SK-N-SH (cell line): ENCODE data around the gene COMMD7. TPM values are rescaled to one million over a fixed set of nuclear protein-coding genes. Genes with fewer than 3 reads are reported as not detected.
"Not testable (repeated sequence)": the region's sequence is repeated elsewhere in the genome, so short reads cannot be mapped to it uniquely, and the experiment has no call there.

Source experiments
- CTCF ChIA-PET: fragments of 300-600, 350-600 bp; formaldehyde crosslinking; extraction: SDS; loops from one replicate; lab custom pipeline; 2021; lab: Yijun Ruan, JAX
- POLR2A ChIA-PET: fragments of 350-600 bp; sonication (Branson Sonifier 250); formaldehyde crosslinking; extraction: SDS; loops from one replicate; lab custom pipeline; 2020; ENCODE audit warnings: antibody characterized with exemption, inconsistent platforms; lab: Yijun Ruan, JAX
- DNase-seq: peaks from one replicate; pipeline ENCODE4 v3.0.0; 2012
- H2AFZ ChIP-seq: fragments of 200-600 bp; sonication (generic); 2 replicates; pipeline ENCODE4 v1.8.1; 2016; ENCODE audit warnings: antibody characterized with exemption, mild to moderate bottlenecking, low read depth
- H3F3A ChIP-seq: fragments of 200-600 bp; sonication (generic); replicated peaks from 2 replicates; pipeline ENCODE3; 2016; ENCODE audit warnings: antibody characterized with exemption, mild to moderate bottlenecking; ENCODE audit not compliant: insufficient read depth
- H3K27ac ChIP-seq, 2 experiments: fragments of 200-500 bp in 1 of 2; fragments of 200-600 bp in 1 of 2; sonication (Bioruptor generic) in 1 of 2; sonication (generic), shearing (Covaris generic) in 1 of 2; 2 replicates each; pipeline versions ENCODE4 v1.5.1 to v1.6.1; 2014 to 2016; ENCODE audit warnings: low read depth in 2 of 2, inconsistent platforms in 1 of 2, low read length in 1 of 2, mild to moderate bottlenecking in 1 of 2, mixed read lengths in 1 of 2
- H3K27me3 ChIP-seq: fragments of 200-600 bp; sonication (generic), shearing (Covaris generic); 2 replicates; pipeline ENCODE4 v1.6.1; 2016; ENCODE audit warnings: mixed run types; ENCODE audit not compliant: insufficient read depth
- H3K36me3 ChIP-seq, 2 experiments: fragments of 200-500 bp in 1 of 2; fragments of 200-600 bp in 1 of 2; sonication (Bioruptor generic) in 1 of 2; sonication (generic) in 1 of 2; replicated peaks in 1 of 2; 2 replicates each; pipeline versions ENCODE3 to v1.5.1; 2014 to 2016; ENCODE audit warnings: low read length in 1 of 2, mild to moderate bottlenecking in 1 of 2; ENCODE audit not compliant: insufficient read depth in 2 of 2, control insufficient read depth in 1 of 2
- H3K4me1 ChIP-seq, 2 experiments: fragments of 200-500 bp in 1 of 2; fragments of 200-600 bp in 1 of 2; sonication (Bioruptor generic) in 1 of 2; sonication (generic), shearing (Covaris generic) in 1 of 2; 2 replicates each; pipeline versions ENCODE4 v1.5.1 to v1.6.1; 2014 to 2016; ENCODE audit warnings: low read depth in 1 of 2, low read length in 1 of 2, mixed run types in 1 of 2; ENCODE audit not compliant: insufficient read depth in 2 of 2, control insufficient read depth in 1 of 2
- H3K4me2 ChIP-seq: fragments of 200-600 bp; sonication (generic), shearing (Covaris generic); 2 replicates; pipeline ENCODE4 v1.6.1; 2017; ENCODE audit warnings: mixed run types
- H3K4me3 ChIP-seq, 2 experiments: fragments of 200-500 bp in 1 of 2; fragments of 200-600 bp in 1 of 2; sonication (Bioruptor generic) in 1 of 2; sonication (generic), shearing (Covaris generic) in 1 of 2; 2 replicates each; pipeline versions ENCODE4 v1.5.1 to v1.8.1; 2014 to 2016; ENCODE audit warnings: low read depth in 2 of 2, inconsistent platforms in 1 of 2, low read length in 1 of 2, mild to moderate bottlenecking in 1 of 2, mixed read lengths in 1 of 2, moderate library complexity in 1 of 2
- H3K79me2 ChIP-seq: fragments of 200-600 bp; sonication (generic); 2 replicates; pipeline ENCODE4 v1.8.1; 2017; ENCODE audit warnings: mild to moderate bottlenecking; ENCODE audit not compliant: insufficient read depth
- H3K9ac ChIP-seq: fragments of 200-600 bp; sonication (generic); 2 replicates; pipeline ENCODE4 v1.6.1; 2017; ENCODE audit warnings: mixed run types
- H3K9me2 ChIP-seq: fragments of 200-600 bp; sonication (generic); 2 replicates; pipeline ENCODE4 v1.6.1; 2017; ENCODE audit warnings: mixed run types
- H3K9me3 ChIP-seq: fragments of 200-600 bp; sonication (generic); 2 replicates; pipeline ENCODE4 v1.6.1; 2017; ENCODE audit warnings: mixed run types, mild to moderate bottlenecking, moderate library complexity
- H4K20me1 ChIP-seq: fragments of 200-600 bp; sonication (generic); 2 replicates; pipeline ENCODE4 v1.6.1; 2017; ENCODE audit warnings: mild to moderate bottlenecking, mixed run types; ENCODE audit not compliant: insufficient read depth
- CHD2 ChIP-seq: fragments of 150-350 bp; IDR thresholded peaks from 2 replicates; pipeline ENCODE4 v1.6.1; 2018; ENCODE audit warnings: low read length; ENCODE audit not compliant: partially characterized antibody
- ELF1 ChIP-seq: IDR thresholded peaks from 2 replicates; pipeline ENCODE4 v1.4.0; 2012
- EZH2phosphoT487 ChIP-seq: fragments of 200-600 bp; sonication (generic); IDR thresholded peaks from 2 replicates; pipeline ENCODE4 v1.6.1; 2017; ENCODE audit warnings: low read depth, mixed run types, mild to moderate bottlenecking, antibody characterized with exemption, moderate library complexity, borderline replicate concordance
- FOSL2 ChIP-seq: IDR thresholded peaks from 2 replicates; pipeline ENCODE4 v1.4.0; 2012; ENCODE audit warnings: low read depth, mild to moderate bottlenecking, moderate library complexity, borderline replicate concordance
- FOXJ3 ChIP-seq: sonication (generic); formaldehyde crosslinking; IDR thresholded peaks from 2 replicates; pipeline ENCODE4 v1.5.1; 2020; ENCODE audit warnings: mild to moderate bottlenecking, missing genetic modification reagents
- FOXM1 ChIP-seq: IDR thresholded peaks from 2 replicates; pipeline ENCODE4 v1.4.0; 2012; ENCODE audit warnings: low read depth, mild to moderate bottlenecking
- MEF2A ChIP-seq: IDR thresholded peaks from 2 replicates; pipeline ENCODE4 v1.4.0; 2012; ENCODE audit warnings: low read depth, borderline replicate concordance
- POLR2AphosphoS5 ChIP-seq: IDR thresholded peaks from 2 replicates; pipeline ENCODE4 v1.6.1; 2012; ENCODE audit warnings: low read depth, low read length
- RCOR1 ChIP-seq: fragments of 150-350 bp; IDR thresholded peaks from 2 replicates; pipeline ENCODE4 v1.6.1; 2017; ENCODE audit warnings: antibody characterized with exemption, low read length
- RXRA ChIP-seq: IDR thresholded peaks from 2 replicates; pipeline ENCODE4 v1.4.0; 2012; ENCODE audit warnings: low read depth, mild to moderate bottlenecking, borderline replicate concordance
- SIN3A ChIP-seq: IDR thresholded peaks from 2 replicates; pipeline ENCODE4 v1.6.1; 2012; ENCODE audit warnings: low read depth, mild to moderate bottlenecking, low read length, moderate library complexity, borderline replicate concordance
- TAF1 ChIP-seq: IDR thresholded peaks from 2 replicates; pipeline ENCODE4 v1.6.1; 2012; ENCODE audit warnings: low read depth, mild to moderate bottlenecking, low read length, moderate library complexity, borderline replicate concordance
- TCF12 ChIP-seq: IDR thresholded peaks from 2 replicates; pipeline ENCODE4 v1.4.0; 2012
- WGBS: methylation state at CpG from one replicate; pipeline ENCODE4 v1.1.6; 2017; ENCODE audit warnings: low lambda C conversion rate; 5-methylcytosine and 5-hydroxymethylcytosine counted together
- polyA plus RNA-seq, 3 experiments: library from polyadenylated mRNA; depleted of rRNA; stranded (reverse); fragments of >200 nt; gene quantifications; 2 replicates each; pipeline ENCODE4 v1.2.3, GENCODE V29; 2012
- TF ChIP-seq, protein P1 (sequence below): IDR thresholded peaks from 2 replicates; pipeline ENCODE4 v1.4.0; 2012; ENCODE audit warnings: low read depth
- TF ChIP-seq, protein P2 (sequence below): fragments of 150-350 bp; IDR thresholded peaks from 2 replicates; pipeline ENCODE4 v1.6.1; 2017; ENCODE audit warnings: antibody characterized with exemption, low read length, low read depth, borderline replicate concordance

The COMMD7 gene
- polyA plus RNA-seq, 1 of the 3 experiments (the other 2 are of a cell fraction), result 38.0 TPM

DNA sequence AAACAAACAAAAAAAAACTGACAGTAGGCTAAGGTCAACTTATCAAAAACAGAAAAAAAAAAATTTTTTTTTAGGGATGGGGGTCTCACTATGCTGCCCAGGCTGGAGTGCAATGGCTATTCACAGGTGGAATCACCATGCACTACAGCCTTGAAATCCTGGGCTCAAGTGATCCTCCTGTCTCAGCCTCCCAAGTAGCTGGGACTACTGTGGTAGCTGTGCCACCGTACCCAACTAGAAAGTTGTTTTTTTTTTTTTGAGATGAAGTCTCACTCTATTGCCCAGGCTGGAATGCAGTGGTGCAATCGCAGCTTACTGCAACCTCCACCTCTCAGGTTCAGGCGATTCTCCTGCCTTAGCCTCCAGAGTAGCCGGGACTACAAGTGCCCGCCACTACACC, 2.1 kb downstream of the COMMD7 start:
- H3K9me2 ChIP-seq, result no peaks in the 10 kb centered on the region
- ChIA-PET POLR2A (no interaction called here), CTCF (no interaction called here)
- H3K4me1 ChIP-seq, result peaks cover 11 to 13% of the 10 kb centered on the region in 2 experiments; a peak in 1 of 4 replicates
- no peak for DNase-seq
- H3K36me3 ChIP-seq, result peaks cover 0 to under 1% of the 10 kb centered on the region in 2 experiments
- H3K27ac ChIP-seq, result no peak overlapping the region
- no peaks in the 10 kb centered on the region for H3K27me3 ChIP-seq
- no peak overlapping the region for H3K4me3 ChIP-seq
- no peaks in the 10 kb centered on the region for H3K9me3 ChIP-seq
- no peak overlapping the region for H3K9ac ChIP-seq
- no peaks in the 10 kb centered on the region for H4K20me1 ChIP-seq
- 93% methylated on average over 5 of the region's 5 CpGs for WGBS
- peaks cover 62% of the 10 kb centered on the region for H3K79me2 ChIP-seq
- H3K4me2 ChIP-seq, result no peak overlapping the region
- TF ChIP-seq FOXM1 (no peak), FOXJ3 (no peak), RCOR1 (no peak), SIN3A (no peak), EZH2phosphoT487 (no peak)
- TF ChIP-seq, protein P1, sequence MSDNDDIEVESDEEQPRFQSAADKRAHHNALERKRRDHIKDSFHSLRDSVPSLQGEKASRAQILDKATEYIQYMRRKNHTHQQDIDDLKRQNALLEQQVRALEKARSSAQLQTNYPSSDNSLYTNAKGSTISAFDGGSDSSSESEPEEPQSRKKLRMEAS, result no peak
- H3F3A ChIP-seq, result peaks cover 26% of the 10 kb centered on the region
- H2AFZ ChIP-seq, result no peak overlapping the region

DNA sequence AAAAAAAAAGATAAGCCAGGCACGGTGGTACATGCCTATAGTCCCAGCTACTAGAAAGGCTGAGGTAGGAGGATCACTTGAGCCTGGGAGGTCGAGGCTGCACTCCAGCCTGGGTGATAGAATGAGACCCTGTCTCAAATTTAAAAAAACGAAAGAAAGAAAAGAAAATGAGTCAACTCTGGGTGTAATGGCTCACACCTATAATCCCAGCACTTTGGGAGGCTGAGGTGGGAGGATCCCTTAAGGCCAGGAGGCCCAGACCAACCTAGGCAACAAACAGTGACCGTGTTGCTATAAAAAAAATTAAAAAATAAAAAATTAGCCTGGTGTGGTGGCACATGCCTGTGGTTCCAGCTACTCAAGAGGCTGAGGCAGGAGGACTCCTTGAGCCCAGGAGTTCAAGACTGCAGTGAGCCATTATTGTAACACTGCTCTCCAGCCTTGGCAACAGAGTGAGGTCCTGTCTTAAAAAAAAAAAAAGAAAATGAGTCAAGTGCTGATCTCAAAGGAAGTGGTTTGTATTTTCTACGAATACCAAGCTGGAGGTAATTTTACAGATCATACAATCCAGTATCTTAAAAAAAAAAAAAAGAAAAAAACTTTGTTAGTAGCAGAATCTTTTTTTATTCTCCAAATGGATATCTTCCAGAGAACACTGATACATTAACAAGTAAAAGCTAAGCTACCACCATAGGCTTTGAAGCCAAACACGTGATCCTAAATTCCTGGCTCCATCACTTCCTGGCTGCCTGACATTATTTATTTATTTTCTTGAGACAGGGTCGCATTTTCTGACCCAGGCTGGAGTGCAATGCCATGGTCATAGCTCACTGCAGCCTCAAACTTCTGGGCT, 5.7 kb downstream of the COMMD7 start:
- Histone ChIP-seq H3K4me3 (no peak overlapping the region), H3K4me1 (peaks cover 4 to 5% of the 10 kb centered on the region in 2 experiments; a peak in 1 of 4 replicates), H3K27ac (peak overlapping the region in 1 of 2 experiments; percentile 75; a peak in 3 of 4 replicates), H3F3A (peaks cover 17% of the 10 kb centered on the region), H3K9ac (peak overlapping the region; percentile 15; the same call in 1 of the 2 replicates), H2AFZ (no peak overlapping the region), H3K4me2 (peak overlapping the region; percentile 51), H4K20me1 (no peaks in the 10 kb centered on the region), H3K9me3 (no peaks in the 10 kb centered on the region), H3K36me3 (peaks cover 0 to 2% of the 10 kb centered on the region in 2 experiments), H3K27me3 (no peaks in the 10 kb centered on the region), H3K9me2 (no peaks in the 10 kb centered on the region), H3K79me2 (peaks cover 45% of the 10 kb centered on the region)
- ChIA-PET POLR2A (no interaction called here), CTCF (interaction anchor here (0.6 kb wide), 1 partner anchor 27 kb away, joined by 3 read pairs; no protein-coding TSS in a partner anchor)
- TF ChIP-seq TCF12 (peak; percentile 45), FOSL2 (peak; percentile 56; the same call in 1 of the 2 replicates), MEF2A (no peak)
- WGBS, result 50% methylated on average over 7 of the region's 7 CpGs
- DNase-seq, result no peak

DNA sequence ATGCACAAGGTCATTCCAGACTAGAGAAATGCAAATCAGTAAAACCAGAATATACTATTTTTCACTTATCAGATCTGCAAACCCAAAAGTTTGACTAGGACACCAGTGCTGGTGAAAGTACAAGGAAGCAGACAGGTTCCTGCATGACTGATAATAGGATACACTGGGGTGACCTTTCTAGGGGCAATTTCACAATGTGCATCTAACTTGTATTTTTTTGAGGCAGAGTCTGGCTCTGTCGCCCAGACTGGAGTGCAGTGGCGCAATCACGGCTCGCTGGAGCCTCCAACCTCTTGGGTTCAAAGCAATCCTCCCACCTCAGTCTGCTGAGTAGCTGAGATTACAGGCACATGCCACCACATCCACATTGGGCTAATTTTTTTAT, 11.4 kb downstream of the COMMD7 start:
- Histone ChIP-seq H3K4me1 (peaks cover 0 to 3% of the 10 kb centered on the region in 2 experiments; a peak in 1 of 4 replicates), H3K27me3 (no peaks in the 10 kb centered on the region), H3K9ac (no peak overlapping the region), H4K20me1 (no peaks in the 10 kb centered on the region), H3K4me2 (no peak overlapping the region), H3K27ac (no peak overlapping the region), H3K9me2 (no peaks in the 10 kb centered on the region), H3F3A (peaks cover 13% of the 10 kb centered on the region), H3K36me3 (peaks cover 0 to 7% of the 10 kb centered on the region in 2 experiments), H3K4me3 (no peak overlapping the region), H3K79me2 (peaks cover 29% of the 10 kb centered on the region; the same call in 1 of the 2 replicates), H3K9me3 (no peaks in the 10 kb centered on the region), H2AFZ (no peak overlapping the region)
- 85% methylated on average over 4 of the region's 4 CpGs for WGBS
- no peak for DNase-seq
- TF ChIP-seq MEF2A, result no peak
- TF ChIP-seq CHD2, result no peak
- TF ChIP-seq, protein P2, sequence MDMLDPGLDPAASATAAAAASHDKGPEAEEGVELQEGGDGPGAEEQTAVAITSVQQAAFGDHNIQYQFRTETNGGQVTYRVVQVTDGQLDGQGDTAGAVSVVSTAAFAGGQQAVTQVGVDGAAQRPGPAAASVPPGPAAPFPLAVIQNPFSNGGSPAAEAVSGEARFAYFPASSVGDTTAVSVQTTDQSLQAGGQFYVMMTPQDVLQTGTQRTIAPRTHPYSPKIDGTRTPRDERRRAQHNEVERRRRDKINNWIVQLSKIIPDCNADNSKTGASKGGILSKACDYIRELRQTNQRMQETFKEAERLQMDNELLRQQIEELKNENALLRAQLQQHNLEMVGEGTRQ, result no peak
- no peak for TF ChIP-seq TAF1
- no peak for TF ChIP-seq ELF1
- no peak for TF ChIP-seq FOSL2
- no peak for TF ChIP-seq POLR2AphosphoS5
- TF ChIP-seq RXRA, result no peak
- CTCF ChIA-PET, result no interaction called here
- POLR2A ChIA-PET, result no interaction called here

DNA sequence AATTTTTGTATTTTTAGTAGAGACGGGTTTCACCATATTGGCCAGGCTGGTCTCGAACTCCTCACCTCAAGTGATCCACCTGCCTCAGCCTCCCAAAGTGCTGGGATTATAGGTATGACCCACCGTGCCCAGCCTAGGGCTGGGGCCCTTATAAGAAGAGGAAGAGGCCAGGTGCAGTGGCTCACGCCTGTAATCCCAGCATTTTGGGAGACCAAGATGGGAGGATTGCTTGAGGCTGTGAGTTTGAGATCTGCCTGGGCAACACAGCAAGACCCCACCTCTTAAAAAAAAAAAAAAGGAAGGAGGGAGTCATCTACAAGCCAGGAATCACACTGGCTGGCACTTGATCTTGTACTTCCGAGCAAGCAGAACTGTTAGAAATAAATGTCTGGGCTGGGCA, 13.9 kb downstream of the COMMD7 start:
- H3K27ac ChIP-seq, POLR2A ChIA-PET, H3K4me3 ChIP-seq, CTCF ChIA-PET, H3K9me2 ChIP-seq, H3K4me2 ChIP-seq, H3K9me3 ChIP-seq, H3K9ac ChIP-seq, H3K4me1 ChIP-seq, H4K20me1 ChIP-seq, DNase-seq, H3K27me3 ChIP-seq, H2AFZ ChIP-seq: not testable (repeated sequence)
- Histone ChIP-seq H3K36me3 (peaks cover 0 to 18% of the 10 kb centered on the region in 2 experiments), H3F3A (peaks cover 13% of the 10 kb centered on the region), H3K79me2 (peaks cover 18% of the 10 kb centered on the region; the same call in 1 of the 2 replicates)
- WGBS, result 96% methylated on average over 5 of the region's 5 CpGs
